ENCODE data around the gene ITGA11.

DNA sequence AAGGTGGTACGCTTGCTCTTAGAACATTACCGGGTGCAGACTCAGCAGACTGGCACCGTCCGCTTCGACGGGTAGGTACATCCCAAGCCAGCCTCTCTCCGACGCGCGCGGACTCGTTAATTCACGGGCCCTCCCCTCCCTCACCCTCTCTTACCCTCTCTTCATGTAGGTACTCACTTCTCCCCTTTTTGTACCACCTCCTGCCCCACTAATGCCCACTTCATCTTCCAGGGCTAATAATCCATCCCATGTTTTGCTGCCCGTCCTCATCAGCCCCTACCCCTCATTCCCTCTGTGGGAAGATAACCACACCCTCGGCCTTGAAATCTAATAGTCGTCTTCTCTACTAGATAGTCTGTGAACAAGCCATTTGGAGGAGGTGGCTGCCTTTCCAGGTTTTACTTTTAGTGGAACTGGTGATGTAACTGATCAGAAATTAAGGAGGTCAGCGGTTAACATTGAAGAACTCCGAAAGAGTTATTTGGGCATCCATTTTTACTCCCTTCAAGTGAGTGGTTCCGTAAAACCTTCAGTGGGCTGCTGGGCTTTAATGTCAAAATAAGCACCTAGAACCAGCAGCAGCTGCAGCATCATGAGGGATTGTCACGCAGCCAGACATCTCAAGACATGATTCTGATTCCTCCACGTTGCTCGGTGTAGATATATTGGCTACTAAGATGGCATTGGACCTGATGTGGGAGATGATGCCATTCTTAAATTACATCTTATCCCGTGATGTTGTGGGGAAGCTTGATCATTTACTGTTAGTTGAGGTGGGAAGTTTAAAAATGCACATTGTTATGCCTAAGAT is 153.2 kb downstream of the ITGA11 start:
- TF ChIP-seq POLR2AphosphoS5 (IDR thresholded peaks at IDR 0.05; ENCODE audit: low read depth, low read length) (no peak), POLR2A (IDR thresholded peaks at IDR 0.05; ENCODE audit: low read depth, low read length) (no peak)

Data from GM12892 (cell line).